Stimulated activated CD8-positive, alpha-beta memory T cell treated with anti-CD3 and anti-CD28 coated beads, Interleukin-7, amount 100 ng/mL, for 24 hours (primary cell): ENCODE results near the gene ANKRD63.

Source experiments
- DNase-seq: peaks from one replicate; pipeline ENCODE4 v3.0.0-alpha.2; 2020; ENCODE audit warnings: low read depth

ANKRD63 gene

GRCh38 chr15:40257656-40258450 is 25.0 kb downstream of the ANKRD63 start:
- no peak for DNase-seq

DNA sequence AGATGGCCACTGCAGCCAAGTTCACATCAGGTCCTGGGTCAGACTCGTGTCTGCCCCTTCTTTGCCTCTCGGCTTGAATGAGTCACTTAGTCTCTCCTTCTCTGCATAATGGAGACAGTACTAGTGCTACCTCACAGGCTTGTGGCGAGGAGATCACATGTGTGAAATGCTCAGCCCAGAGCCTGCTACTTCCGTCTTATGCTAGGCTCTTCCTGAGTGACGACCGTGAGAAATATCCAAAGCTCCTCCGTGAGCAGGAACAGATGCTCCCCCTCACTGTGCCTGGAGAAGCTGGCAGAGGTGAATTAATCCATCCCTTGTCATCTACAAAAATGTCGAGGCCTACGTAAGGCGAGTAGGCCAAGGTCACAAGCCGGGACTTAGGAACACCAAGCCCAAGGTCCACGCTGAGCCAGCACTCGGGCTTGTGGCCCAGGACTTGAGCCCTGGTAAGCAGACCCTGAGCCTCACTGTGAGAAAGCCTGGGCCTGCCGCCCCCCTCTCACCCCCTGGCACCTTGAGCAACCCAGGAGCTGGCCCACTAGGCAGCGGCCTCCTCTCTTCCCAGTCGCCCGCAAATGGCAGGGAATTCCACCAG is 26.1 kb downstream of the ANKRD63 start:
- DNase-seq = no peak

DNA sequence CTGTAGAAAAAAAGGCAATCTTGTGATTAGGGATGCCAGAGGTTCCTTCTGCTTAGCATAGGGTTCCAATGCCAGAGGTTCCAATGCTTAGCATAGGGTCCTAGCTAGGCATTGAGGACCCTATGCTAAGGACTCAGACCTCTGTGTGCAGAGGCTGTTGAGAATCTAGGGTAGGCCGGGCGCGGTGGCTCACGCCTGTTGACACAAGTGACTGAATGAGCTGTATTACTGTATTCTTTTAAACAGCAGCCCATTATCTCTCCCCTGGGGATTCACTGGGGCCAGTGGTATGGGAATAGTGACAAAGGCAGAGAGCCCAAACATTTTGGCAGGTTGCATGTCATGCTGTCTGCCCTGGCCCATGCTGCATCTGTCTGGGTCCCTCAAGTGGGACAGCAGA is 27.8 kb downstream of the ANKRD63 start:
- DNase-seq = no peak

GRCh38 chr15:40254452-40254851 is 28.4 kb downstream of the ANKRD63 start:
- DNase-seq = no peak

DNA sequence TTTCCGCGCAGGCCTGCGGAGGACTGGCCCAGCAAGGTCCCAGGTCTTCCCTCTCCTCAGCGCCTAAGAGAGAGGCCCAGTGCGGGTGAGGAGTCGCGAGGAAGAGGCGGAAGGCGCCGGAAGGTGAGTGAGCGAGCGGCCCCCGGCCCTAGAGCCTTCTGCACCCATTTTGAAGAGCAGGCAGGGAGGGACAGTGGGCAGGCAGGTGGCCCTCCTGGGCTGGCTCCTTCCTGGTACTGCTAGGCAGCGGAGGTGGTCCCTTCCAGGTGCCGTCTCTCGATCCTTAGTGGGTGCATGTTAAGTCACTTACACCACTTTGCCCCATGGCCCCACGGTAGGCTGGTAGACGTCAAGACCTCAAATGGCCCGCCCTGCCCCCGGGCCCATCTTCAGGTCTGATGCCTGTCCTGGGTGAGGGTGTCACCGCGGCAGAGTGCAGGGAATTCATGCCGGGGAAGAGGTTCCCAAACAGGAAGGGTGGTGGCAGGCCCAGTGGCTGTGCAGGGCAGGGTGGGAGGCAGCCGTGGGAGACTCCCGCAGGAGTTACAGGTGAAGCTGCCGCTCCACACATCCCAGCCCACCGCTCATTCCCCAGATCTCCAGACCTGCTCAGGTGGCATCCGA is 29.6 kb downstream of the ANKRD63 start:
- DNase-seq = no peak

DNA sequence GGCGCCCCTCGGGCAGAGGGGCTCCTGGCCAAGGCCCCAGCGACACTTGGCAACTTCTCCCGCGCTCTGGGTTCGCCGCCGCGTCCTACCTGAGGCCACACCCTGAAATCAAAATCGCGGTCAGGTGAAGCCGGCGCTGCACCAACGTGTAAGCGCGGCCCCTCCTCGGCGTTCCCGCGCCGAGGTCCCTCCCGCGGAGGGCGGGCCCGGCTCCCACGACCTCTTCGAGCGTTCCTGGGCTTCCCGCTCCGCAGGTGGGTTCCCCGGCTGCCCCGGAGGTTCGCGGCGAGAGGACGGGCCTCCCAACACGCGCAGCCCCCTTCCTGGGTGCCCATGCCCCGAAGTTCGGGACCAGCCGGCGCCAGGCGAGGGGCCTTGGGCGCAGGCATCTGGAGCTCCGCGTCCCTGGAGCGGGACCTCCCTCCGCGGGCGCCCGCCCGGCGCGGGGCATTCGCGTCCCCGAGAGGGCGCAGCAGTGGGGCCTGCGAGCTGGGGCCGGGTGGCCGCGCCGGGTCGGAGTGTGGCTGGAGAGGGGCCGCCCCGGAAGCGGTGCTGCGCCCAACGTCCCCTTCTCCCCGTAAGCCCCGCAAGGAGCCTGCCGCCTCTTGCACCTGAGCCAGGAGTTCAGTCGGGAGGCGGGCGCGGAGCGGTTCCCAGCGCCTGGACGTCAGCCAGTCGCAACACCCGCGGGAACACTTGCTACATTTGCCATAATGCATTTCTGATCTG is 30.3 kb downstream of the ANKRD63 start:
- no peak for DNase-seq

GRCh38 chr15:40252141-40252437 is 30.8 kb downstream of the ANKRD63 start:
- no peak for DNase-seq

DNA sequence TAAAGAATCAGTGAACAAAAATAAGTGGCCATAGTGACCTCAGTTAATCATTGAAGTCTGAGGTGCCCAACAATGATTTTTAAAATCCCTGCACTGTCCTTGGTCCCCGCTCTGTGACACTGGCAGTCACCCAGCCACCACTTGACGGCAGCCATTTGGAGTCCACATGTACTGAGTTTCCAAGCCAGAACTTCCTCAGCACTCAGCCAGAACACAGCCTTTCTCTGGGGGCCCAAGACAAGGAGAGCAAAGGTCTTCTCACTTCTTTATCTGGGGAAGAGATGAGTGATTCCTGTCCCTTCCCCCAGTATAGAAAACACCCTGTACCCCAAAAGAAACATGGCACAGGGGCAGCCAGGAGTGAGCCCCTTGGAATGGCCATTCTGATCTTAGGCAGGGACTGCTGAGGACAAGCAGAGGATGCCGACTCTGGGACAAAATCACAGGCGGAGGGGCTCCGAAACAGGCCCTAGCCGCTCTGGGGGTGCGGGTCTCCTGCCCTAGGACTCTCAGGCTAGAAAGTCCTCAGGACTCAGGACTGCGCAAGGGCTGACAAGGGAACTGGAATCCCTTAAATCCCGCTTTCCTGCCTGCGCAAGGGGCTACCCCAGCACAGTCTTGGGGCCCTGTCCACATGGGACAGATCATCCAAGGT is 31.3 kb downstream of the ANKRD63 start:
- no peak for DNase-seq

- no peak for DNase-seq
Measured at GRCh38 chr15:40250771-40251483, 31.9 kb downstream of the ANKRD63 start.

DNA sequence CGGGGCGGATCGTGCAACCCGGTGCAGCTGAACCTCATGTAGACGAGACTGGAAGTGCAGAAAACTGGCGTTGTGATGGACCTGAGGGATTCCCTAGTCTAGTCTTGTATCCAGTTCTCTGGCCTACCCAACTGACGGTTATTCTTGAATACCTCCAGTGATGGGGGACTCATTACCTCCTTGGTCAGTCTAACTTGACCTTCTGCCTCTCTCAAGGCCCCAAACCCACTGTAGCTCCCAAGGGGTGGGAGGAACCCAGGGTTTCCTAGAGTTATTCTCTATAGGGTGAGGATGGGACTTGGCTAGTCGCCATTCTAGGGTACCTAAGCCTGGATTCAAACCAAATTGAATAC is 32.6 kb downstream of the ANKRD63 start:
- no peak for DNase-seq

DNA sequence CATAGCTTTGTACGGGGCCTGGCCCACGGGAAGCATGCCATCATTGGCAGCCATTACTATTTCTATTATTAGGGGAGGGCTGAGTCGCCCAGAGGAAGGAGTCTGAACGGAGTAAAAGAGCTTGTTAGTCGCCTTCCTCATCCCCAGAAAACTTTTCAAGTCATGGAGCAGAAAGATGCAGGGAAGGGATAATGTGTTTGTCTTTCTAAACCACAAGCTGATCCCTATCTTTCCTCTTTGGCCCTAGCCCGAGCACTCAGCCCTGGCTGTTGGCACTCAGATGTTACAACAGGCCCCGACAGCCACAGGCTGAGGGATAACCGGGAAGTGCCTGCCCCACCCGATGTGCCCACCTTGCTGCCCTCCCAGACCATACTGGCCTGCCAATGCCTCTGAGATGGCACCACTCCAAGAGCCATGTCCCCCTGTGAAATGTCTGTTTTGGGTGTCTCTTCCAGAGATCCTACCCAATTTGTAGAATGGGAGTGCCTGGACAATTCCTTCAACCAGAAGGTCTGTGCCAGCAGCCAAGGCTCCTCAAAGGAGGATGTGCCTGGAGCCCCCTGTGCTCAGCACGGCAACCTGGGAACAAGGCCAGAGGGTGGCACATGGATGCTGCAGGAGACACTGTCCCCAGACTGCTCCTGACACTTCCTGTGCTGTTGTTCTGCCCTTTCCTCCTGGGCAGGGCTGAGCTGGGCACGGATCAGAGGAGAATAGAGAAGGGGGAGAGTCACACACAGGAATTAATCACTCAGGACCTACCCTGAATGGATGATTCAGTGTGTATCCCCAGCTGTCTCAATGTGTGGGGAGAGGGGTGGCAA is 33.2 kb downstream of the ANKRD63 start:
- DNase-seq = no peak

DNA sequence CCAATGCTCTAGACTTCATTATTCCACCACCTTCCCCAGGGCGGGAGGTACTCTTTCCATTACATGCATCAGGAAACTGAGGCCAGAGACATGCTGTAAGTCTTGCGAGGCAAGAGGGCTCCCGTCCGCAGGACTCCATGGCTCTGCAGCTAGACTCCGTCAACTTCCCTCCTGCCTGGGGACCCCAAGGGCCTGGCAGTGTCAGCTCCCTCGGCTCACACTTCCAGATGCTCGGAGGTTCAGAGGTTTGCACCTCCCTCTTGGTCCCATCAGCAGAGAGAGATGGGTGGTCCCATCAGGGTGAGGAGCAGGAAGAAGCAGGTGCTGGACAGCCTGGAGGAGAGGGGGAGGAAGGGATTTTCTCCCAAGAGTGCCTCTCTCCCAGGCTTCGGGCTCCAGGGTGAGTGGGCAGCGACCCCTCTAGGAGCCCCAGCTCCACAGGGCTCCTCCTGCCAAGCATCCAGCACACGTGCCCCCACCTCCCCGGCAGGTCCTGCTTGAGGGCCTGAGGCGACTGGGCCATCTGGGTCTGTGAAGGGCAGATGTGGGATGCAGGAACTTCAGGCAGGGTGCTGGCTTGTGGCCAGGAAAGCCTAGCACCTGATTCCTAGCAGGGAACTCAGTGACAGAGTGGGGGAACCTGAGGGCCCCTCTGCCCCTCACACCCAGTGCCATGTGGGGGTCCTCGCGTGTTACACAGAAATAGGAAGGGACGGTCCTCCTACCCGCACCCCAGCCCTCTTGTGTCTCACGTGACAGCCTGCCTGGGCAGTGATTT is 34.7 kb downstream of the ANKRD63 start:
- DNase-seq = no peak

- no peak for DNase-seq
Measured at GRCh38 chr15:40247406-40247971, 35.4 kb downstream of the ANKRD63 start.

- DNase-seq = no peak
Measured at GRCh38 chr15:40246496-40247280, 36.2 kb downstream of the ANKRD63 start.

GRCh38 chr15:40245666-40246450 is 37.0 kb downstream of the ANKRD63 start:
- DNase-seq = no peak

GRCh38 chr15:40244961-40245523 is 37.8 kb downstream of the ANKRD63 start:
- no peak for DNase-seq

- DNase-seq = no peak
Measured at GRCh38 chr15:40243126-40243810, 39.6 kb downstream of the ANKRD63 start.
